Esophagus squamous epithelium (tissue), 5 donors: ENCODE measurements around the gene SH3BP5. TPM values are rescaled to one million over a fixed set of nuclear protein-coding genes. Genes with fewer than 3 reads are reported as not detected.

Source experiments
- DNase-seq: peaks from one replicate; lab custom pipeline; 2025; lab: John Stamatoyannopoulos, UW
- H3K27ac ChIP-seq, 4 donors: fragments of 200-600 bp; sonication (generic); one replicate each; pipeline ENCODE4 v1.5.1; 2016 to 2019; ENCODE audit warnings: mild to moderate bottlenecking in 1 of 4
- H3K27me3 ChIP-seq, 4 donors: fragments of 200-600 bp; sonication (generic); 1 replicate in 3 of 4; 2 replicates in 1 of 4; pipeline versions ENCODE4 v1.5.1 to v1.6.0; 2017 to 2021; ENCODE audit warnings: antibody characterized with exemption in 1 of 4
- H3K36me3 ChIP-seq, 3 donors: fragments of 200-600 bp; sonication (generic); one replicate each; pipeline ENCODE4 v1.5.1; 2016 to 2019
- H3K4me1 ChIP-seq, 3 donors: fragments of 200-600 bp; sonication (generic); one replicate each; pipeline ENCODE4 v1.5.1; 2017 to 2019
- H3K4me3 ChIP-seq, 4 donors: fragments of 200-600 bp; sonication (generic); 1 replicate in 3 of 4; 2 replicates in 1 of 4; pipeline ENCODE4 v1.5.1; 2016 to 2019; ENCODE audit warnings: mild to moderate bottlenecking in 2 of 4, moderate library complexity in 1 of 4
- H3K9me3 ChIP-seq, 3 donors: fragments of 200-600 bp; sonication (generic); one replicate each; pipeline ENCODE4 v1.5.1; 2016 to 2019
- POLR2A ChIP-seq, 4 donors: fragments of 450-650 bp; IDR thresholded peaks; one replicate each; pipeline ENCODE4 v1.6.1; 2017; ENCODE audit warnings: antibody characterized with exemption in 4 of 4, mild to moderate bottlenecking in 4 of 4, moderate library complexity in 3 of 4
- WGBS, 2 donors: methylation state at CpG; one replicate each; pipeline ENCODE4 v1.1.5; 2018; 5-methylcytosine and 5-hydroxymethylcytosine counted together
- intact Hi-C: fragments of 100-400 bp; cut with DNase I; formaldehyde crosslinking; loops from one replicate; pipeline ENCODE4 v1.15.0; 2022
- total RNA-seq, 4 donors: library from RNA; depleted of rRNA; stranded (reverse); fragments of >200 nt; gene quantifications; one replicate each; pipeline ENCODE4 v1.1.0, GENCODE V29; 2016
- TF ChIP-seq, protein P1 (sequence below), 6 experiments: fragments of 450-650 bp in 4 of 6; fragments of 200-600 bp in 2 of 6; sonication (generic) in 2 of 6; IDR thresholded peaks; one replicate each; pipeline ENCODE4 v1.5.1; 2016 to 2019; ENCODE audit warnings: antibody characterized with exemption in 6 of 6, mild to moderate bottlenecking in 4 of 6, moderate library complexity in 4 of 6
- donor health status: DM: yes; HTN: yes; CAD: no.

SH3BP5 gene
- total RNA-seq, 4 donors from 2014 or later: 8.5 to 33.8 (median 18.0) TPM

DNA sequence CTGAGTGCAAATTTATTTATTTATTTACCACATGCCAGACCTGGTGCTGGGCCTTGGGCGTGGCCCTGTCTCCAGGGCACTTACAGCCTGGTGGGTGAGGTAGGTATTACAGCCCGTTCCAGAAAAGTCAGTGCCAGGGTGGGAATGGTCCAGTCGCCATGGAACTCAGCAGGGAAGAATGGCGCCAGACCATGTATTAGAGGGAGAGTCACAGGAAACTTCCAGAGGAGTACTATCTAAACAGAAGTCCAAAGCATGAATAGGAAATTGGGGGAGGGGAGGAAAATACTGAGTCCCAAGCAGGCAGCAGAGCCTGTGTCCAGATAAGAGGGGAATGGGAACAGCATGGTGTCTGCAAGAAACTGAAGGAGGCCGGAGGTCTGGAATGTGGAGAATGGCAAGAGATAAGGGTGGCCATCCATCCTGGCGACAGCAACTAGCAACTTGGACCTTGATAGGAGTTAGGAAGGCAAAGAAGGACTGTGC is 27.0 kb downstream of the SH3BP5 start:
- intact Hi-C loops: no loop called here
- no peaks in the 10 kb centered on the region for H3K27me3 ChIP-seq
- DNase-seq: no peak
- H3K9me3 ChIP-seq: no peaks in the 10 kb centered on the region
- H3K4me3 ChIP-seq: no peak overlapping the region
- no peak overlapping the region for H3K27ac ChIP-seq
- 81 to 83% methylated on average over 4 to 6 of the region's 6 CpGs for WGBS, 2 donors
- TF ChIP-seq POLR2A (IDR thresholded peaks at IDR 0.05): no peak
- TF ChIP-seq, protein P1, sequence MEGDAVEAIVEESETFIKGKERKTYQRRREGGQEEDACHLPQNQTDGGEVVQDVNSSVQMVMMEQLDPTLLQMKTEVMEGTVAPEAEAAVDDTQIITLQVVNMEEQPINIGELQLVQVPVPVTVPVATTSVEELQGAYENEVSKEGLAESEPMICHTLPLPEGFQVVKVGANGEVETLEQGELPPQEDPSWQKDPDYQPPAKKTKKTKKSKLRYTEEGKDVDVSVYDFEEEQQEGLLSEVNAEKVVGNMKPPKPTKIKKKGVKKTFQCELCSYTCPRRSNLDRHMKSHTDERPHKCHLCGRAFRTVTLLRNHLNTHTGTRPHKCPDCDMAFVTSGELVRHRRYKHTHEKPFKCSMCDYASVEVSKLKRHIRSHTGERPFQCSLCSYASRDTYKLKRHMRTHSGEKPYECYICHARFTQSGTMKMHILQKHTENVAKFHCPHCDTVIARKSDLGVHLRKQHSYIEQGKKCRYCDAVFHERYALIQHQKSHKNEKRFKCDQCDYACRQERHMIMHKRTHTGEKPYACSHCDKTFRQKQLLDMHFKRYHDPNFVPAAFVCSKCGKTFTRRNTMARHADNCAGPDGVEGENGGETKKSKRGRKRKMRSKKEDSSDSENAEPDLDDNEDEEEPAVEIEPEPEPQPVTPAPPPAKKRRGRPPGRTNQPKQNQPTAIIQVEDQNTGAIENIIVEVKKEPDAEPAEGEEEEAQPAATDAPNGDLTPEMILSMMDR (IDR thresholded peaks at IDR 0.05): peak in 2 of 6 experiments; percentile 18 to 30
- H3K36me3 ChIP-seq: peaks cover 0 to 29% (median 0%) of the 10 kb centered on the region in 3 donors
- H3K4me1 ChIP-seq: peaks cover 3 to 42% (median 11%) of the 10 kb centered on the region in 3 donors

DNA sequence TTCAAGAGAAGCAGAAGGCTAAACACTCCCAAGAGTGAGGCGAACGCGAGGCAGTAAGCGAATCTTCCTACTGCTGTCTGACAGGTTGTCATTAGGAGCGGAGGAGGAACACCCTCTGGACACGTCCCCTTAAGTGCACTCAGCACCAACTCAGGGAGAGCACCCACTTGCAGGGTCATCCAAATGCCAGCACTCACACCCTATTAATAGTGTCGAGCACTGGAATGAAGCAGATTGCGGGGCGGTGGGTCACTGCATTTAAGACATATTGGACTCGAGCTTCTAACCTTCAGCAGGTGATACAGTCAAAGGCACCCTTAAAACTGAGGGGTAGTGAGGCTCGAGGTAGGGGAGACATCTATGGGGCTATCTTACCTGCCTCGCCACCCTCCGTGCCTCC is 28.7 kb downstream of the SH3BP5 start:
- intact Hi-C loops: no loop called here
- H3K36me3 ChIP-seq: peaks cover 0 to 29% (median 0%) of the 10 kb centered on the region in 3 donors
- H3K4me1 ChIP-seq: peaks cover 0 to 45% (median 6%) of the 10 kb centered on the region in 3 donors
- H3K9me3 ChIP-seq: no peaks in the 10 kb centered on the region
- no peak overlapping the region for H3K4me3 ChIP-seq
- H3K27ac ChIP-seq: no peak overlapping the region
- H3K27me3 ChIP-seq: no peaks in the 10 kb centered on the region
- DNase-seq: no peak
- WGBS, 2 donors: 93 to 95% methylated on average over 10 to 11 of the region's 13 CpGs
- TF ChIP-seq POLR2A (IDR thresholded peaks at IDR 0.05): no peak
- TF ChIP-seq, protein P1 (IDR thresholded peaks at IDR 0.05): no peak

DNA sequence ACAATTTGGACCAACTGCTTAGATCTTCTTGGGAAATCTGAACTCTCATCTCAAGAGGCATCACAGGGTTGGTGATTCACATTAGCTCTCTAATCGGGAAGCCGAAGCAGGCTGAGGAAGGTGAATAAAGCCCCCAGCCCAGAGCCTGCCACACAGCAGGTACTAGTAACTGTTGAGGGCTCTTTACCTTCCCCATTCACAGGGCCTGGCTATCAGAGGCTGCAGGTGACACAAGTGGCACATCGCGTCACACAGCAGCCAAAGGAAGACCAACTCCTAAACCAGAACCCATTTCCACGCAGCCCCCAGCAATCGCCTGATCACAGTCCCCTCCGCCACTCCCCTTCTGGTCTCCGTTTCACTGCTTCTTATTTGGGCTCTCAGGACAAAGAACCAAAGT is 29.2 kb downstream of the SH3BP5 start:
- H3K27ac ChIP-seq: no peak overlapping the region

DNA sequence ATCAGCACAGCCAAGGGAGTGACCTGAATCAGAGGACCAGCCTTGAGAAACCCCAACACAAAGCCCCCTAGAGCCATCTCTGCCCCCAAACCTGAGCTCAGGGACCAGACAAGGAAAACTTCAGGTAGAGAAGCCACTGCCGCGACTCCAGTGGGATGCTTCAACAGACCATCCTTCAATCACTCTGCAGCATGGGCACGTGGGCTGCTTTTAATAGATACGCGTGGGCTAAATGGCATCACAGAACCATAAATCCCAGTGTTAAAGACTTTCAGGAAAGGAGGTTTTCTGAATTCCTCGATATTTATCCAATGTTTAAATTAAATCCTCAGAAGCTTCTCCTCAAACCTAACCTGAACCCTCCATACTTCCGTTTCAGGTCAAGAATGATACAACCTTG is 30.6 kb downstream of the SH3BP5 start:
- no peak for TF ChIP-seq POLR2A (IDR thresholded peaks at IDR 0.05)
- TF ChIP-seq, protein P1 (IDR thresholded peaks at IDR 0.05): no peak
- Histone ChIP-seq H3K4me3 (no peak overlapping the region), H3K36me3 (peaks cover 0 to 29% (median 0%) of the 10 kb centered on the region in 3 donors), H3K4me1 (peaks cover 0 to 55% (median 6%) of the 10 kb centered on the region in 3 donors), H3K27ac (no peak overlapping the region), H3K27me3 (no peaks in the 10 kb centered on the region), H3K9me3 (no peaks in the 10 kb centered on the region)
- WGBS, 2 donors: 91 to 98% methylated on average over 7 of the region's 7 CpGs
- intact Hi-C loops: no loop called here
- no peak for DNase-seq

More for the DNA sequence above, 29.2 kb downstream of the SH3BP5 start:
- peaks cover 0 to 50% (median 6%) of the 10 kb centered on the region in 3 donors for H3K4me1 ChIP-seq
- H3K4me3 ChIP-seq: no peak overlapping the region
- H3K36me3 ChIP-seq: peaks cover 0 to 29% (median 0%) of the 10 kb centered on the region in 3 donors
- intact Hi-C loops: no loop called here
- H3K9me3 ChIP-seq: no peaks in the 10 kb centered on the region
- WGBS, 2 donors: 90 to 98% methylated on average over 5 to 8 of the region's 8 CpGs
- no peaks in the 10 kb centered on the region for H3K27me3 ChIP-seq
- DNase-seq: no peak
- TF ChIP-seq POLR2A (IDR thresholded peaks at IDR 0.05): no peak
- TF ChIP-seq, protein P1 (IDR thresholded peaks at IDR 0.05): no peak

DNA sequence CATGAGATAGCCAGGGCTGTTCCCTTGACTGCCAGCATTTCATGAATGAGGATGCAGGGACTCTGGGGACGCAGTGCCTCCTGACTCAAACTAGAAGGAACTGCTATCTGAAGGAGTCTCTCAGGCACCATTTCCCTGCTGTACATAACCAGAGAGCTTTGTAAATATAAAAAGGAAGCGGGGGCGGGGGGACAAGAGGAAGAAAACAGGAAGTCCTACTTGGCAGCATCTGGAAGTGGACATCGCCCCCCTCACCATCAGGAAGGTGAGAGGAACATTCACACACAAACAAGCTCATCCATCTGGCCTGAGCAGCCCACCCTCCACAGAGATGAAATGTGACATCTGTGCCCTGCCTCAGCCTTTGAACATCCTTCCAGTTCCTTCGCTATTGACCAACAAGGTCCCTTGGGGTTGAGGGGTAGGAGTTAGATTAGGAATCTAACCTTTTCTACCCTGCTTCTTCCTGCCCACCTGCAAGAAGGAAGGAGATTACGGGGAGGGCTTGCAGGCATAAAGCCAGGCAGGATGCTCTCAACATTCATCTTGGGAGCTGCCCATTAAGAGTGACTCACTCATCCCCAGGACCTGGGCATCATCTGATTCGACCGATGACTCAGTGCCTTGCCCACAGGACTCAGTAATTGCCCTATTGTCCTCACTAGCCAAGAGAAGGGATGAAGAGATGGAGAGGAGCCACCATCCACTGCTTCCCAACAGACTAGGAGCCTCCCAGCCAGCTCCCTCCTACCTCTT is 31.9 kb downstream of the SH3BP5 start:
- intact Hi-C loops: no loop called here

More for the DNA sequence above, 31.9 kb downstream of the SH3BP5 start:
- Histone ChIP-seq H3K27ac (peak overlapping the region in 2 of 4 donors; percentile 25 to 76), H3K4me1 (peaks cover 0 to 66% (median 12%) of the 10 kb centered on the region in 3 donors), H3K9me3 (no peaks in the 10 kb centered on the region), H3K36me3 (peaks cover 0 to 29% (median 0%) of the 10 kb centered on the region in 3 donors), H3K27me3 (no peaks in the 10 kb centered on the region), H3K4me3 (no peak overlapping the region)
- DNase-seq: no peak
- TF ChIP-seq, protein P1 (IDR thresholded peaks at IDR 0.05): no peak
- TF ChIP-seq POLR2A (IDR thresholded peaks at IDR 0.05): no peak
- WGBS, 2 donors: 39 to 55% methylated on average over 6 to 8 of the region's 8 CpGs
